ENCODE results near the gene LIMD2.

GRCh38 chr17:63740464-63741142 is 40.7 kb upstream of the LIMD2 start:
- TF ChIP-seq, protein P1, sequence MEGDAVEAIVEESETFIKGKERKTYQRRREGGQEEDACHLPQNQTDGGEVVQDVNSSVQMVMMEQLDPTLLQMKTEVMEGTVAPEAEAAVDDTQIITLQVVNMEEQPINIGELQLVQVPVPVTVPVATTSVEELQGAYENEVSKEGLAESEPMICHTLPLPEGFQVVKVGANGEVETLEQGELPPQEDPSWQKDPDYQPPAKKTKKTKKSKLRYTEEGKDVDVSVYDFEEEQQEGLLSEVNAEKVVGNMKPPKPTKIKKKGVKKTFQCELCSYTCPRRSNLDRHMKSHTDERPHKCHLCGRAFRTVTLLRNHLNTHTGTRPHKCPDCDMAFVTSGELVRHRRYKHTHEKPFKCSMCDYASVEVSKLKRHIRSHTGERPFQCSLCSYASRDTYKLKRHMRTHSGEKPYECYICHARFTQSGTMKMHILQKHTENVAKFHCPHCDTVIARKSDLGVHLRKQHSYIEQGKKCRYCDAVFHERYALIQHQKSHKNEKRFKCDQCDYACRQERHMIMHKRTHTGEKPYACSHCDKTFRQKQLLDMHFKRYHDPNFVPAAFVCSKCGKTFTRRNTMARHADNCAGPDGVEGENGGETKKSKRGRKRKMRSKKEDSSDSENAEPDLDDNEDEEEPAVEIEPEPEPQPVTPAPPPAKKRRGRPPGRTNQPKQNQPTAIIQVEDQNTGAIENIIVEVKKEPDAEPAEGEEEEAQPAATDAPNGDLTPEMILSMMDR (IDR thresholded peaks at IDR 0.05), result peak in 1 of 5 experiments; percentile 7
- TF ChIP-seq POLR2A (IDR thresholded peaks at IDR 0.05), result no peak
- no peak for TF ChIP-seq EP300 (IDR thresholded peaks at IDR 0.05; ENCODE audit: low read depth)
- TF ChIP-seq POLR2AphosphoS5 (IDR thresholded peaks at IDR 0.05), result no peak

Measured in transverse colon (tissue), 4 donors.